Measurements from ENCODE around the gene SLC11A1. TPM values are rescaled to one million over a fixed set of nuclear protein-coding genes. Genes with fewer than 3 reads are reported as not detected.

The SLC11A1 gene
- total RNA-seq, 2 experiments from 2014 or later: 0.17 TPM

DNA sequence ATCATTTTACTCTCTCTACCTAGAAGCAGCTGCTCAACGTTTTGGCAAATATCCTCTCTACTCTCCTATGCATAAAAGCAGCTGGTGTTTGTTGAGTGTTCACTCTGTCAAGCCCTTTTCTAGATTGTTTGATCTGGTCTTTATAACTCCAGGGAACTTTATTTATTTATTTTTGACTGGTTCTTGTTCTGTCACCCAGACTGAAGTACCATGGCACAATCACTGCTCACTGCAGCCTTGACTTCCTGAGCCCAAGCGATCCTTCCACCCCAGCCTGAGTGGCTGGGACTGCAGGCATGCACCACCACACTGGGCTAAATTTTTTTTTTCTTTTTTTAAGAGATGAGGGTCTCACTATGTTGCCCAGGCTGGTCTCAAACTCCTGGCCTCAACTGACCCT lies 12.7 kb upstream of the SLC11A1 start:
- Mint-ChIP-seq H3K4me3 (no peak overlapping the region), H3K9me3 (no peaks in the 10 kb centered on the region), H3K4me1 (peaks cover 37% of the 10 kb centered on the region), H3K27ac (peak overlapping the region; percentile 78), H3K36me3 (ENCODE audit: low read depth) (peaks cover 4% of the 10 kb centered on the region), H3K27me3 (peaks cover 14% of the 10 kb centered on the region)
- POLR2A ChIA-PET: no interaction called here
- CTCF ChIA-PET: interaction anchor here (1.0 to 1.2 kb wide), 2 partner anchors 11 to 26 kb away, joined by 3 to 6 read pairs; no protein-coding TSS in a partner anchor
- no peak for DNase-seq

DNA sequence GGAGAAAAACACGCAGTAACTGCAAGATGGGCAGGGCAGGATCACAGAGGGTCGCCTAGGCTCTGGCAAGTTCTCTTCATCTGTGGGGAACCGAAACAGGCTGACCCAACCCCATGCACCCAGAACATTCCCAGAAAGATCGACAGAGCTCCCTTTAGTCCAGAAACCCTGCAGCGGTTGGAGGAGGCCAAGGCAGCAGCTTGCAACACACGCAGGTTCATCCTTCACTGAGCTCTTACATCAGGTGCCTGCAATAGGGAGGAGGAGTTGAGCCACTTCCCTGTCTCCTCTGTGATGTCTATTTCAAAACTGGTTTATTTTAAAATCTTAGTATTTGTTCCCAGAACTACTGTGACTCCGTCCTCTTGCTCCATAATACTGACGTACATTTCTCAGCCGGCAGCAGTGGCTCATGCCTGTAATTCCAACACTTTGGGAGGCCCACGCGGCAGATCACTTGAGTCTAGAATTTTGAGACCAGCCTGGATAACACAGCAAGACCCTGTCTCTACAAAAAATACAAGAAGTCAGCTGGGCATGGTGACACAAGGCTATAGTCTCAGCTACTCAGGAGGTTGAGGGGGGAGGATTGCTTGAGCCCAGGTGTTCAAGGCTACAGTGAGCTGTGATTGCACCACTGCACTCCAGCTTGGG lies 11.5 kb upstream of the SLC11A1 start:
- peaks cover 4% of the 10 kb centered on the region for H3K36me3 Mint-ChIP-seq (ENCODE audit: low read depth)
- CTCF ChIA-PET: interaction anchor here (0.8 to 1.3 kb wide), 4 partner anchors 9 to 69 kb away, joined by 3 to 6 read pairs (median 4); no protein-coding TSS in a partner anchor
- peaks cover 12% of the 10 kb centered on the region for H3K27me3 Mint-ChIP-seq
- no peak overlapping the region for H3K4me3 Mint-ChIP-seq
- POLR2A ChIA-PET: no interaction called here
- DNase-seq: no peak
- peaks cover 34% of the 10 kb centered on the region for H3K4me1 Mint-ChIP-seq
- H3K27ac Mint-ChIP-seq: peak overlapping the region; percentile 14
- H3K9me3 Mint-ChIP-seq: no peaks in the 10 kb centered on the region

DNA sequence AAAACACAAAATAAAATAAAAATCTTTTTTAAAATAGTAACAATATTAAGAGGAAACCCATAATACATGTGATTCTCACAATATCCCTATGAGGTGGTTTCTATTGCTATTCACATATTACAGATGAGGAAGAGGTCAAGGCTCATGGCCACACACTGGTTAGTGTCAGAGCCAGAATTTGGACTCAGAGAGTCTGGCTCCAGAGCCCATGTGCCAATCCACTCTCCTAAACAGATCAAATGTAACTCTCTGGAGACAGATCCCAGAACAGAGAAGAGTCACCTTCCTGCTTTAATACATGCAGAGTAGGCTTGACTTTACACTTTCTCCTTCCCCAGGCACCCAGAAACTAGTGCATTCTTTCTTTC lies 10.1 kb upstream of the SLC11A1 start:
- H3K4me1 Mint-ChIP-seq: peaks cover 26% of the 10 kb centered on the region
- CTCF ChIA-PET: no interaction called here
- H3K36me3 Mint-ChIP-seq (ENCODE audit: low read depth): peaks cover 2% of the 10 kb centered on the region
- H3K4me3 Mint-ChIP-seq: no peak overlapping the region
- H3K27me3 Mint-ChIP-seq: peaks cover 12% of the 10 kb centered on the region
- H3K9me3 Mint-ChIP-seq: no peaks in the 10 kb centered on the region
- no peak overlapping the region for H3K27ac Mint-ChIP-seq
- DNase-seq: no peak
- POLR2A ChIA-PET: no interaction called here

DNA sequence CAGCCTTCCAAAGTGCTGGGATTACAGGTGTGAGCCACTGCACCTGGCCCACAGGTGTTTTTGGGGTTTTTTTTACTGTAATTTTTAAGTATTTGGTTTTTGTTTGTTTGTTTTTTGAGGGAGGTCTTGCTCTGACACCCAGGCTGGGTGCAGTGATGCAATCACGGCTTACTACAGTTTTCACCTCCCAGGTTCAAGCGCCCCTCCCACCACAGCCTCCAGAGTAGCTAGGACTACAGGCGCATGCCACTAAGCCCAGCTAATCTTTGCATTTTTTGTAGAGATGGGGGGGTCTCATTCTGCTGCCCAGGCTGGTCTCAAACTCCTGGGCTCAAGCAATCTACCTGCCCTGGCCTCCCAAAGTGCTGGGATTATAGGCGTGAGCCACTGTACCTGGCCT lies 7.3 kb upstream of the SLC11A1 start:
- no peaks in the 10 kb centered on the region for H3K9me3 Mint-ChIP-seq
- H3K27ac Mint-ChIP-seq: no peak overlapping the region
- ChIA-PET POLR2A (no interaction called here), CTCF (no interaction called here)
- H3K4me1 Mint-ChIP-seq: peaks cover 6% of the 10 kb centered on the region
- peaks cover 6% of the 10 kb centered on the region for H3K27me3 Mint-ChIP-seq
- no peak overlapping the region for H3K4me3 Mint-ChIP-seq
- no peaks in the 10 kb centered on the region for H3K36me3 Mint-ChIP-seq (ENCODE audit: low read depth)
- DNase-seq: no peak

DNA sequence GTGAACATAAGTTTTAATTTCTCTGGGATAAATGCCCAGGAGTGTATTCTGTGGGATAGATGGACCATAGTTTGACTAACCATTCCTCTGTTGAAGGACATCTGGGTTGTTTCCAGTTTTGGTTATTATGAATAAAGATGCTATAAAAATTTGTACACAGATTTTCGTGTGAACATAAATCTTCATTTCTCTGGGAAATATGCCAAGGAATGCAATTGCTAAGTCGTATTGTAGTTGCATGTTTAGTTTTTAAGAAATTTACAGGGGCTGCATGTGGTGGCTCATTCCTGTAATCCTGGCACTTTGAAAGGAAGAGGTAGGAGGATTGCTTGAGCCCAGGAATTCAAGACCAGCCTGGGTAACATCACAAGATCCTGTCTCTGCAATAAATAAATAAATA lies 6.9 kb upstream of the SLC11A1 start:
- peaks cover 2% of the 10 kb centered on the region for H3K4me1 Mint-ChIP-seq
- no peak for DNase-seq
- ChIA-PET CTCF (no interaction called here), POLR2A (no interaction called here)
- H3K36me3 Mint-ChIP-seq (ENCODE audit: low read depth): no peaks in the 10 kb centered on the region
- no peaks in the 10 kb centered on the region for H3K9me3 Mint-ChIP-seq
- peaks cover 1% of the 10 kb centered on the region for H3K27me3 Mint-ChIP-seq
- H3K27ac Mint-ChIP-seq: no peak overlapping the region
- H3K4me3 Mint-ChIP-seq: no peak overlapping the region

DNA sequence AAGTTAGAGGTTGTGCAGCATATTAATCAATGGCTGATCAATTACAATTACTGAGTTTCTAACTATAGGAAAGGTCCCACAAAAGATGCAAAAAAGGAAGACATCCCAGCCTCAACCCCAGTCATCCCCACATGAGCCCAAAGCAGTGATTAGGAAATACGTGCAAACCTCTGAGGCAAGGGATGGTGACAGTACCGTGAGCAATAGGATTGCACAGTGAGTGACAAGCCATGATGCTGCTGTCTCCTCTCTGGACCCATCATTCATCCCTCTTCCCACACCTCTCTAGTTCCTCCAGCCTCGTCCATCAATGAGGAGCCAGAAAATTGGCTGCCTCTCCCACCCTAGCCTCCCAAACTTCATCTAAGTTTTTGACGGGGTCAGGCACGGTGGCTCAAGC lies 4.0 kb upstream of the SLC11A1 start:
- CTCF ChIA-PET: interaction anchor here (1.0 to 1.3 kb wide), 2 partner anchors 10 to 91 kb away, joined by 3 read pairs; no protein-coding TSS in a partner anchor
- DNase-seq: no peak
- Mint-ChIP-seq H3K36me3 (ENCODE audit: low read depth) (no peaks in the 10 kb centered on the region), H3K4me3 (no peak overlapping the region), H3K27me3 (peaks cover 2% of the 10 kb centered on the region), H3K9me3 (no peaks in the 10 kb centered on the region), H3K4me1 (no peaks in the 10 kb centered on the region), H3K27ac (no peak overlapping the region)
- POLR2A ChIA-PET: no interaction called here

DNA sequence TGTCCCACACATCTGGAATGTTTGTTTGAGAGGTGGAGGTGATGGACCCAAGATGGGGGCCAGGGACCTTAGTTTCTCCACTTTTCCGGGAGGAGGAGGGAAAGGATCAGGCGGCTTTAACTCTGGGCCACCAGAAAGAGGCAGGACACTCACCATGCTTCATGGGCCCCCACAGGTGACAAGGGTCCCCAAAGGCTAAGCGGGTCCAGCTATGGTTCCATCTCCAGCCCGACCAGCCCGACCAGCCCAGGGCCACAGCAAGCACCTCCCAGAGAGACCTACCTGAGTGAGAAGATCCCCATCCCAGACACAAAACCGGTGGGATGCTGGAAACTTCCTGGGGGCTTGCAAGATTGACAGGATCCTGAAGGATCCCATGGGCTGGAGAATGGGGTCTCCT lies 712 bp downstream of the SLC11A1 start:
- DNase-seq: no peak
- Mint-ChIP-seq H3K36me3 (ENCODE audit: low read depth) (no peaks in the 10 kb centered on the region), H3K27me3 (peaks cover 4% of the 10 kb centered on the region), H3K9me3 (no peaks in the 10 kb centered on the region), H3K4me1 (peaks cover 5% of the 10 kb centered on the region), H3K27ac (no peak overlapping the region), H3K4me3 (no peak overlapping the region)
- POLR2A ChIA-PET: no interaction called here
- CTCF ChIA-PET: interaction anchor here (1.2 to 2.1 kb wide), 3 partner anchors 12 to 27 kb away, joined by 3 to 7 read pairs (median 4); partner anchors contain the start of gene CATIP

DNA sequence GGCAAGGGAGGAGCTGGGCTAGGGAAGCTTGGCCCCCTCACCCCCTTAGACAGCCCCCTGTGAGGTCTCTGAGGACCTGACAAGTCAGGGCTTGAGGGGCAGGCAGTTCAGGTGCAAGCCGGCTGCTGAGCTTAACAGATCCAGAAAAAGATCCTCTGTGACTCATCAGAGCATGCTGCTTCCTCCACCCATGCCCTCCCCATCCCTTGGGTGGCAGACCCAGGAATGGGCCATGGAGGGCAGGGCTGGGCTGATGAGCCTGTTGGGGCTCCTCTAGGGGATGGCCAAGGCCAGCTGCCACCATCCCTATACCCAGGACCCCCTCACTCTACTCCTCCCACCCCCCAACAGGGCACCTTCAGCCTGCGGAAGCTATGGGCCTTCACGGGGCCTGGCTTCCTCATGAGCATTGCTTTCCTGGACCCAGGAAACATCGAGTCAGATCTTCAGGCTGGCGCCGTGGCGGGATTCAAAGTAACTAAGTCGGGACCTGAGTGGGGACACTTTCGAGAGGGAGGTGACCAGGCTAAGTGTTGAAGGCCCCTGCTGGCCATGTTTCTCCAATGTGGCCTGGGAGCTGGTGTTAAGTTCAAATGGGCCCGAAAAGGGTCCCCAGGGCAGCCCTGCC lies 1.9 kb downstream of the SLC11A1 start:
- H3K27ac Mint-ChIP-seq: no peak overlapping the region
- no peaks in the 10 kb centered on the region for H3K9me3 Mint-ChIP-seq
- H3K4me1 Mint-ChIP-seq: peaks cover 5% of the 10 kb centered on the region
- no peak overlapping the region for H3K4me3 Mint-ChIP-seq
- no peaks in the 10 kb centered on the region for H3K36me3 Mint-ChIP-seq (ENCODE audit: low read depth)
- DNase-seq: no peak
- ChIA-PET CTCF (interaction anchor here (1.0 kb wide), 1 partner anchor 9 kb away, joined by 5 read pairs; no protein-coding TSS in a partner anchor), POLR2A (no interaction called here)
- H3K27me3 Mint-ChIP-seq: peaks cover 4% of the 10 kb centered on the region

DNA sequence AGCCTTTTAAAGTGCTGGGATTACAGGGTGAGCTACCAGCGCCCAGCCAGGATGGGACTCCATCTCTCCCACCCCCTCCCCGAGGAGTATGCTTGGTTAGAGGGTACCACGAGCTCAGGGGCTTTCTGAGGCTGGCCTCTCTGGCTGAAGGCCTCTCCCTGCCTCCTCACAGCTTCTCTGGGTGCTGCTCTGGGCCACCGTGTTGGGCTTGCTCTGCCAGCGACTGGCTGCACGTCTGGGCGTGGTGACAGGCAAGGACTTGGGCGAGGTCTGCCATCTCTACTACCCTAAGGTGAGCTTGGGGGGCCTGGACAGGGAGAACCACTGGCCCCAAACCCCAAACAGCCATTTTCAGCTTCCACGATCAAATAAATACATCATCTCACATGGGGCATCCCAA lies 2.9 kb downstream of the SLC11A1 start:
- no peak for DNase-seq
- Mint-ChIP-seq H3K27me3 (peaks cover 4% of the 10 kb centered on the region), H3K4me3 (no peak overlapping the region), H3K4me1 (peaks cover 5% of the 10 kb centered on the region), H3K36me3 (ENCODE audit: low read depth) (no peaks in the 10 kb centered on the region), H3K9me3 (no peaks in the 10 kb centered on the region), H3K27ac (no peak overlapping the region)
- POLR2A ChIA-PET: no interaction called here
- CTCF ChIA-PET: interaction anchor here (0.7 to 1.0 kb wide), 2 partner anchors 12 to 22 kb away, joined by 3 read pairs; no protein-coding TSS in a partner anchor

DNA sequence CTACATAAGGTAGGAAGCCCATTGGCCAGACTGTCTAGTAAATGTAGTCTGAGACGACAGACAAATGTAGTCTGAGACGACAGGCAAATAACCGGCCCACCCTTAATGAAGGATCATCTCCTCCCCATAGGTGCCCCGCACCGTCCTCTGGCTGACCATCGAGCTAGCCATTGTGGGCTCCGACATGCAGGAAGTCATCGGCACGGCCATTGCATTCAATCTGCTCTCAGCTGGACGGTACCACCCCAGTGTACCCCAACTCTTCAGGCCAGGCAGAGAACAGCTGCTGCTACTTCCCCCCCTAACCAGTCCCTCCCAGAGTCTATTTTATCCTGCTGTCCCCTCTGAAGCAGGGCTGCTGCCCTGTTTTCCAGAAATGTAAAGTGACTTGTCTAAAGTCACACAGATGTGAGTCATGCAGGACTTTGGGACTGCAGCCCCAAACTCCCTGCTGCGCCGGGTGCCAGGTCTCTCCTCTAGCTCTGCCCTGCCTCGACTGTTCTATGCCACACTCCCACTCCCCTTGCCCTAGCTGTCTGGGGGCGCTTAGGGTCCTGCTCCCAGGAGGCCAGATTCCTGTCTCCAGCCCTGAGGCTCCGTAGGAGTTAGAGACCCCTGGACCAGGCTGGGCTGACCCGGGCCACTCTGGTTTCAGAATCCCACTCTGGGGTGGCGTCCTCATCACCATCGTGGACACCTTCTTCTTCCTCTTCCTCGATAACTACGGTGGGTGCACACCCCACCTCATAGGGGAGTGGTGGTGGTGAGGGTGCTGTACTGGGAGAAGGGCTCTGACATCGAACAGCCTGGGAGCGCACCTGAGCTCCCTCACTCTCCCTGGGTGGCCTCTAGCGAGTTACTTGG lies 4.7 kb downstream of the SLC11A1 start:
- no peak overlapping the region for H3K27ac Mint-ChIP-seq
- H3K36me3 Mint-ChIP-seq (ENCODE audit: low read depth): no peaks in the 10 kb centered on the region
- H3K4me3 Mint-ChIP-seq: no peak overlapping the region
- ChIA-PET POLR2A (no interaction called here), CTCF (interaction anchor here (1.2 to 2.3 kb wide), 2 partner anchors 9 to 96 kb away, joined by 3 to 9 read pairs; no protein-coding TSS in a partner anchor)
- H3K4me1 Mint-ChIP-seq: peaks cover 5% of the 10 kb centered on the region
- no peaks in the 10 kb centered on the region for H3K9me3 Mint-ChIP-seq
- peaks cover 3% of the 10 kb centered on the region for H3K27me3 Mint-ChIP-seq
- no peak for DNase-seq

DNA sequence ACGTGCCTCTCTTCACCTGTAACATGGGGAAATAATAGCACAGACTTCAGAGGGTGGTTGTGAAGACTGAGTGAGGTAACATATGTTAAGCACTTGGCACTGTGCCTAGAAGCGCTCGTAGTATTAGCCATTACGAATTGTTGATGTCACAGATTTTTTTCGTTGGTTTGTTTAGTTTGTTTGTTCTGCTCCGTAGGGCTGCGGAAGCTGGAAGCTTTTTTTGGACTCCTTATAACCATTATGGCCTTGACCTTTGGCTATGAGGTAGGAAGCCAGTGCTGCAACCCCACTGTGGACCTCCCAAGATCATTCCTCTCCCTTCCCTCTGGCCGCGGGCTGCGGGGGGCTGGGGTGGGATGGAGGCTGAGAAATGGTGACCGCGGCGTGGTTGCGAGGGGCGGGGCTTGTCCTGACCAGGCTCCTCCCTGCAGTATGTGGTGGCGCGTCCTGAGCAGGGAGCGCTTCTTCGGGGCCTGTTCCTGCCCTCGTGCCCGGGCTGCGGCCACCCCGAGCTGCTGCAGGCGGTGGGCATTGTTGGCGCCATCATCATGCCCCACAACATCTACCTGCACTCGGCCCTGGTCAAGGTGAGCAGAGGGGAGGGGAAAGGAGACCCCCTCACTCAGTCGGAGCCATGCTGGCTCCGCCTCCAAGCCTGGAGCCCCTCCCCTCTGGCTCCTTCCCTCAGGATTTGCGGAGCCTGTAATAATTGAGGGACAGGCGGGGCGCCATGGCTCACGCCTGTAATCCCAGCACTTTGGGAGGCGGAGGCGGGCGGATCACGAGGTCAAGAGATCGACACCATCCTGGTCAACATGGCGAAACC lies 5.5 kb downstream of the SLC11A1 start:
- H3K36me3 Mint-ChIP-seq (ENCODE audit: low read depth): no peaks in the 10 kb centered on the region
- no peak for DNase-seq
- peaks cover 5% of the 10 kb centered on the region for H3K4me1 Mint-ChIP-seq
- ChIA-PET CTCF (interaction anchor here (1.1 to 2.3 kb wide), 3 partner anchors 9 to 31 kb away, joined by 3 to 9 read pairs (median 6); partner anchors contain the start of gene CATIP), POLR2A (no interaction called here)
- H3K9me3 Mint-ChIP-seq: no peaks in the 10 kb centered on the region
- peaks cover 2% of the 10 kb centered on the region for H3K27me3 Mint-ChIP-seq
- H3K4me3 Mint-ChIP-seq: no peak overlapping the region
- no peak overlapping the region for H3K27ac Mint-ChIP-seq

DNA sequence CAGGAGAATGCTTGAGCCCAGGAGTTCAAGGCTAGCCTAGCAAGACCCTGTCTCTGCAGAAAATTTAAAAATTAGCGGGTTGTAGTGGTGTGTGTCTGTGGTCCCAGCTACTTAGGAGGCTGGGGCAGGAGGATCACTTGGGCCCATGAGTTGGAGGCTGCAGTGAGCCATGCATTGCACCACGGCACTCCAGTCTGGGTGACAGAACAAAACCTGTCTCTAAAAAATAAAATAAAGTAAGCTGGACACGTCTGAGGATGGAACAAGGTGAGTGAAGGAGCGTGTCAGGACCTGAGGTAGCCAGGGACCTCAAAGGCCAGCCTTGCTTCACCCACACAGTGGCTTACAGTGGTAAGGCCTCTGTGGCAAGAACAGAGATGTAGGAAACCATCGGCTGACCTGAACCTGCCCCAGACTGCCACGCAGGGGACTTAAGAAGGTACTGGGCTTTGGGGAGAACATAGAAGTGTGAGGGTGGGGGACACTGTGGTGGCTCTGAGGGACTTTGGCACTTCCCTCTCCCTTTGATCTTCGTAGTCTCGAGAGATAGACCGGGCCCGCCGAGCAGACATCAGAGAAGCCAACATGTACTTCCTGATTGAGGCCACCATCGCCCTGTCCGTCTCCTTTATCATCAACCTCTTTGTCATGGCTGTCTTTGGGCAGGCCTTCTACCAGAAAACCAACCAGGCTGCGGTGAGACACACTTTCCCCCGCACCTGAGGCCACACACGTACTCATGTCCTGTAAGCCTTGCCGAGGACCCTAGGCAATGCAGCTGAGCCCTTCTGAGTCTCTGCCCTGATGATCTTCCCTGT lies 7.5 kb downstream of the SLC11A1 start:
- no peaks in the 10 kb centered on the region for H3K36me3 Mint-ChIP-seq (ENCODE audit: low read depth)
- H3K4me1 Mint-ChIP-seq: peaks cover 12% of the 10 kb centered on the region
- DNase-seq: no peak
- CTCF ChIA-PET: interaction anchor here (2.2 kb wide), 1 partner anchor 33 kb away, joined by 6 read pairs; the partner anchor contains the start of gene CATIP
- peak overlapping the region; percentile 5 for H3K27ac Mint-ChIP-seq
- POLR2A ChIA-PET: no interaction called here
- no peak overlapping the region for H3K4me3 Mint-ChIP-seq
- H3K27me3 Mint-ChIP-seq: peaks cover 2% of the 10 kb centered on the region
- H3K9me3 Mint-ChIP-seq: no peaks in the 10 kb centered on the region

All from activated CD4-positive, alpha-beta T cell treated with anti-CD3 and anti-CD28 coated beads, Interleukin-2, amount 10 ng/mL, durations not matched to agents 7 days and 5 days (primary cell).